Myocyte (in vitro differentiated cells): ENCODE data around the gene AHCTF1. TPM values are rescaled to one million over a fixed set of nuclear protein-coding genes. Genes with fewer than 3 reads are reported as not detected.
"Not testable (repeated sequence)": the region's sequence is repeated elsewhere in the genome, so short reads cannot be mapped to it uniquely, and the experiment has no call there.

Experiments used
- DNase-seq: peaks from one replicate; pipeline ENCODE4 v3.0.0-alpha.2; 2012; ENCODE audit warnings: low read depth
- total RNA-seq: library from RNA; depleted of rRNA; stranded (reverse); fragments of >200 nt; gene quantifications from 2 replicates; pipeline ENCODE4 v1.2.3, GENCODE V29; 2014

Gene AHCTF1
- total RNA-seq, 1 donor from 2014 or later, result 36.8 TPM

DNA sequence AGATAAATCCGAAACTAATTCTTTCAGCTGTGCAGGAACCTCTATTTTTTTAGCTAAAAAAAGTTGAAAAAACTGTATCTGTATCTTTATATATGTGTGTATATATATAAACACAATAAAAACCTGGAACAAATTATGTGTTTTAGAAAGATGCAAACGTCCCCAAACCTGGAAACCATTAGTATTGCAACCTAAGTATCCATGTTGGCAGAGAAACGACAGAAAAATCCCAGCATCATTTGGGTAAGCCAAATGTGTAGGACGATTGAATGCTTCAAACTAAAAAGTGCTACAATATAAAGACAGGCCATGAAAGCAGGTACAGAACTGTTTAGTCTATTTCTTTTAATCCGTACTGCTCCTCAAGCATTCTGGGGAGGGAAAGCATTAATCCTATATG, 87.9 kb downstream of the AHCTF1 start:
- no peak for DNase-seq

DNA sequence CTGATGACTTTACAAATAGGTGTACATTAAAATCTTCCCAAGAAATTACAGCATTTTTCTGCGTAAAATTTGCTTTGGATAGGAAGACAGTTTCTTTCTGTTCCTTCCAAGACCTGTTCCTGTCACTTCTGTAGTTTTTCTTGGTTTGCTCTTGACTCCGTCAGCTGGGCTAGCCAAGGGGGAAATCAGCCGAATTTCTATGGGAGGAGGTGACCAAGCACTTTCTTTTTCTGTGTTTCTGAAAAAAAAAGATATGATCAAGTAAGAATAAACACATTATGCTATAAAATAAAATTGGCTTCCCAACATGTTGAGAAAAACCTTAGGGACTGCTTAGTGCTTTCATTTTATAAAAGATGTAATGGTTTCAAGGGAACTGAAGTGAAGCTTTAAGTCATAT, 91.0 kb downstream of the AHCTF1 start:
- DNase-seq, result not testable (repeated sequence)

- DNase-seq, result no peak
Observed at GRCh38 chr1:246838118-246838456, 93.7 kb downstream of the AHCTF1 start.

DNA sequence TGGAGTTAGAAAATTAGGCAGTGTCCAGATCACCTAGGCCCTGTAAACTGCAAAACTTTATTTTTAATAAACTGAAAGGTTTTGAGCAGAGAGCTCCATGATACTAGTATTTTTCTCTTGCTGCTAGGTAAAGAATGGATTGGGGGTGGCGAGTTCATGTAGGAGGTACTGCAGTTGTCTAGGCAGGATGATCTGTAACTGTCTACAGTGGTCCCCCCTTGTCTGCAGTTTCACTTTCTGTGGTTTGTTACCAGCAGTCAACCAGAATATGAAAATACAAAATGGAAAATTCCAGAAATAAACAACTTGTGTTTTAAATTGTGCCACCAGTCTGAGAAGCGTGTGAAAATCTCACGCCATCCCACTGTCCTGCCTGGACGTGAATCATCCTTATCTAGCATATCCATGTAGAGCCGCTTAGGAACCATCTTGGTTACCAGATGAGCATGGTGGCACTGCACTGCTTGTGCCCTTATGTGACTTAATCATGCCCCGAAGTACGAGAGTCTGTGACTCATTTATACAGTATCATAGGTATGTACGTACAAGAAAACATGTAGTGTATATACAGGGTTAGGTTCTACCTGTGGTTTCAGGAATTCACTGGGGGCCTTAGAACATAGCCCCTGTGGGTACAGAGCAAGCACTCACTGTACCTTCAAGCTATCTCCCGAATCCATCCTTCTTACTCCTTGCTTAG, 94.2 kb downstream of the AHCTF1 start:
- no peak for DNase-seq

DNA sequence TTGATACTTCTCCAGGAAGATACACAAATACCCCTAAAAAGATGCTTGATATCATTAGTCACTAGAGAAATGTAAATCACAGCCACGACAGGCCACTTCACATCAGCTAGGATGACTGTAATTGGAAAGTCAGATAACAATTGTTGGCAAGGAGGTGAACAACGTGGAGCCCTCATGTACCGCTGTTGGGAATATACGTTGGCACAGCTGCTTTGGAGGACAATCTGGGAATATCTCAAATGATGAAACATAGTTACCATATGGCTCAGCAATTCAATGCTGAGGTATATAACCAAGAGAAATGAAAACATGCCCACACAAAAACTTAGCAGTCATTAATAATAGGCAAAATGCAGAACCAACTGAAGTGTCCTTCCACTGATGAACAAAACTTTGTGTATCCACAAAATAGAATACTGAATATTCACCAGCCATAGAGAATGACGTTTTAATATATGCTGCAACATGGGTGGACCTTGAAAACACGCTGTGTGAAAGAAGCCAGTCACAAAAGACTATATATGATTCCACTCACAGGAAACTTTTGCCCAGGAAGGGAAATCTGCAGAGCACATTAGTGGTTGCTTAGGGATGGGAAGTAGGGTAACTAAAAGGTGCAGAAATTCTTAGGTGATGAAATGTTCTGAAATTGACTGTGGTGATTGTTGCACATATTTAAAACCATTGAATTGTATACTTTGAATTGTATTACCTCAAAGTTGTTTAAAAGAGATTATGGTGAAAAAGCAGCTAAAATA, 95.4 kb downstream of the AHCTF1 start:
- no peak for DNase-seq

DNA sequence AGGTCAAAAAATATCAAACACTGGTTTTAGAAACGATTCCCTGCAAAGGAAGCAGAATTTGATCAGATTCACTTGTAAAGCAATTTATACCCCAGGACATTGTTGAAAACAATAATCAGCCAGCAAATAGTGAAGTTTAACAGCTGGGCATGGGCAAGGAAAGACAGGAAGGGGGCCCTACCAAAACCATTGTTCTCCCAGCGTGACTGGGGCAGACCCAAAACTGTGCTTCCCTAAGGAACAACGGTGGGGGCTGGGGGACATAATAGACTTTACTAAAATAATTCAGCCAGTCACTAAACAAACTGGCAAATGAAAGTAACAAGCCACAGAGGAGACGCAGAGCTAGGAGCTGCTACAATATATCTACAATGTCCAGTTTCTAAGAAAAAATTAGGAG, 100.2 kb downstream of the AHCTF1 start:
- DNase-seq, result no peak

GRCh38 chr1:246828818-246829217, 102.9 kb downstream of the AHCTF1 start:
- DNase-seq, result no peak

- no peak for DNase-seq
Observed at GRCh38 chr1:246827396-246827795, 104.4 kb downstream of the AHCTF1 start.

DNA sequence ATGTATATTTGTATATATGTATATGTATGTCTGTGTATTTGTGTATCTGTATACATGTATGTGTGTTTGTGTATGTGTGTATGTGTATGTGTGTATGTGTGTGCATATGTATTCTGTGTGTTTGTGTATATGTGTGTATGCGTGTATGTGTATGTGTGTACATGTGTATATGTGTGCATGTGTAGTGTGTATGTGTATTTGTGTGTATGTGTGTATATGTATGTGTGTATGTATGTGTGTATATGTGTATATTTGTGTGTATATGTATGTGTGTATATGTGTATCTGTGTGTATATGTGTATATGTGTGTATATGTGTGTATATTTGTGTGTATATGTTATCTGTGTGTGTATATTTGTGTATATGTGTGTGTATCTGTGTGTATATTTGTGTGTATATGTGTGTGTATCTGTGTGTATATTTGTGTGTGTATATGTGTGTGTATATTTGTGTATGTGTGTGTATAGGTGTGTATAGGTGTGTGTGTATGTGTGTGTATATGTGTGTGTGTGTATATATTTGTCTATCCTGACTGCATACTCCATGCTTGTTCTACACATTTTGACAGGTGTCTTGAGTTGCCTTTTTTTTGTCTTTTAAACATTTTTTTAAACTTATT, 106.1 kb downstream of the AHCTF1 start:
- DNase-seq, result no peak

DNA sequence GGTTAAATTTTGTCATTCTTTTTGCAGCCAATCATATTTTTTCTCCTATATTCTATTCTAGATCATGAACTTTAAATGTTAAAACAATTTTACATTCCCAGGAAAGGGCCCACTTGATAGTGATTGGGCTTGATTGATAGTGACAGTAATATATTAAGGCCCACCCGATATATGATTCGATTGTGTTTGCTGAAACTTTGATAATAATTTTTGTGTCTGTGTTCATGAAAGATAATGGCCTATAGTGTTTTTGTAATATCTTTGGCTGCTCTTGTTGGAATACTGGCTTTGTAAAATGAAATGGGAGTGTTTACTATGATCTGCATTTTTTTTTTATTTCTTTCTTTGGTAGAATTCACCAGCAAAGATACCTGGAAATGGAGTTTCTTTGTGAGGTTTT, 107.2 kb downstream of the AHCTF1 start:
- DNase-seq, result no peak

- DNase-seq, result not testable (repeated sequence)
Observed at GRCh38 chr1:246822154-246822553, 109.6 kb downstream of the AHCTF1 start.

DNA sequence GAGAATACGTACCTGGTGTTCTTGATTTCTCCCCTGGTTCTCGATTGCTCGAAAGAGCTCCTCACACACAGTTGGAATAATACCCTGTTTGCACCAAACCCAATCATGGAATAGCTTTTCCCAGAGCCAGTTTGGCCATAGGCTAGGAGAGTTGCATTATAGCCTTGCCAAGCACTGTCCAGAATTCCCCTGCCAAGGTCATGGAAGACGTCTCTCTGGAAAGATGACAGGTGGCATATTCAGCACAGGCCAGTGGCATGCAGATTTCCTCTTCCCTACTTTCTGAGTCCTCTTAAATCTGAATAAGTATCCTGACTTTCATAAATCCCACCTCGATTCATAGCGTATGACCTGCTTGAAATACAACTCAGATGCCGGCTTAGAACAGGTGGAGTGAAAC, 111.1 kb downstream of the AHCTF1 start:
- DNase-seq, result no peak

DNA sequence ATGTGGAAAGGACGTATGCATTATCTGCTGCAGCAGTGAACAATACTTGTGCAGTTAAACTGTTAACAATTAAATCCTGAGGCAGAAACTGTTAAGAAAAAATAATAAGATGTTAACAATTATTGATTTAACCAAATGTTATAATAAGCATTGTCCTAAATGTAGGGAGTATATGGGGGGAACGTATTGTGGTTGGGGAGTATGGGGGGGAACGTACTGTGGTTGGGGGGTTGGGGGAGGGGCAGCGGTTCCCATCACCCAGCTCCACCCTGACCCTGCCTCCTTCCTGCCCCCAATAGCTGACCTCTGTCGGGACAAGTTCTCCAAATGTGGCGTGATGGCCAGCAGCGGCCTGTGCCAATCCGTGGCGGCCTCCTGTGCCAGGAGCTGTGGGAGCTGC, 114.0 kb downstream of the AHCTF1 start:
- DNase-seq, result not testable (repeated sequence)

- no peak for DNase-seq
Observed at GRCh38 chr1:246815693-246816270, 116.0 kb downstream of the AHCTF1 start.

DNA sequence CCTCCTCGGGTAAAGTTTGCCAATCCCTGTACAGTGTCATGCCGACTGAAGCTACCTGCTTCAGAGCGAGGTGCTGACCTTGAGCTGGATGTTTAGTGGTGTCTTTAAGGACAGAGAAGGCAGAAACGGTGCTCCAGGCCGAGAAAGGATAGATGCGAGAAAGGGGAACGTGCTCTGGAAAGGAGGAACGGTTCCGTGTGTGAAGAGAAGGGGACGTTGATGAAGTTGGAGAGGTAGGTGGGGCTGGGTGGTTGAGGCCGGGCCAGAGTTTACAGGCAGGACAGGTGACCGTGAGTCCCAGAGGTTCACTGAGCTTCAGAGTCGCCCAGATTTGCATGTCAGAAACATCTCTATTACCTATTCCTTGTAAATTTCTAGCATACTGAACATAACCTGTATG, 116.9 kb downstream of the AHCTF1 start:
- DNase-seq, result no peak

- DNase-seq, result not testable (repeated sequence)
Observed at GRCh38 chr1:246813325-246813724, 118.4 kb downstream of the AHCTF1 start.

DNA sequence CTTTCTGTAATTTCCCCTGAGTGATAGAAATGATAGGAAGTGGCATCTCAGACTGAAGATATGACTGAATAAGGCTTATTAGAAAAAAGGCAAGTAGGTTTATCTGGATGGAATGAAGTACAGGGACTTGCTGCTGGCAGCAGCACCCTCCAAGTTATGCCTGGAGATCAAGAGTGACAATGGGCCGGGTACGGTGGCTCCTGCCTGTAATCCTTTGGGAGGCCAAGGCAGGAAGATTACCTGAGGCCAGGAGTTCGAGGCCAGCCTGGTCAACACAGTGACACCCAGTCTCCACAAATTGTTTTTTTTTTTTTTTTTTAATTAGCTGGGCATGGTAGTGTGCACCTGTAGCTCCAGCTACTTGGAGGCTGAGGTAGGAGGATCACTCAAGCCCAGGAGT, 119.8 kb downstream of the AHCTF1 start:
- no peak for DNase-seq

DNA sequence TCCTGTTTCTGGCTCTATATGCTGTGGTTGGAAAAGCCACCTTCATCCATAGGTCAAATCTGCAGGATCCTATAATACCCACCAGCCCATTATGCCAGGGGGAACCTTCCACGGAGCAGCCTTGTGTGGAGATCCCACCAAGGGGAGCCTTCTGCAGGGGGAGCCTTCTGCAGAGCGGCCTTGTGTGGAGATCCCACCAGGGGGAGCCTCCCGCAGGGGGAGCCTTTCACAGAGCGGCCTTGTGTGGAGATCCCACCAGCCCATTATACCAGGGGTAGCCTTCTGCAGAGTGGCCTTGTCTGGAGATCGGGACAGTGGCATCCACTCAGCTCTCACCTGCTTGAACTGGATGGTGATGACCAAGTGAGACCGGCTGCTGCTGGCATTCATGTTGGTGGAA, 122.3 kb downstream of the AHCTF1 start:
- no peak for DNase-seq

DNA sequence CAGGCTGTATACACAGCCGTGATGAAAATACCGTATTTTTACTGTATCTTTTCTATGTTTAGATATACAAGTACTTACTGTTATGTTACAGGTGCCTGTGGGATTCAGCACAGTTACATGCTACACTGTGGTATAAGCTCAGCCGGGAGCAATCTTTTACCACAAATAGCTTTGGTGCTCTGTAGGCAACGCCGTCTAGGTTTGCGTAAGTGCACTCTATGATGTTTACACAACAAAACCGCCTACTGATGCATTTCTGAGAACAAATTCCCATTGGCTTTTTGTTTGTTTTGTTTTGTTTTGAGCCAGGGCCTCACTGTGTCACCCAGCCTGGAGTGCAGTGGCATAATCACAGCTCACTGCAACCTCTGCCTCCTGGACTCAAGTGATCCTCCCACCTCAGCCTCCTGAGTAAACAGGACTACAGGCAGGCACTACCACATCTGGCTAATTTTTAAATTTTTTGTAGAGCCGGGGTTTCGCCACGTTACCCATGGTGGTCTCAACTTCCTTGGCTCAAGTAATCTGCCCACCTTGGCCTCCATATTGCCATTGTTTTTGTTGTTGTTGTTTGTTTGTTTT, 126.5 kb downstream of the AHCTF1 start:
- DNase-seq, result no peak

DNA sequence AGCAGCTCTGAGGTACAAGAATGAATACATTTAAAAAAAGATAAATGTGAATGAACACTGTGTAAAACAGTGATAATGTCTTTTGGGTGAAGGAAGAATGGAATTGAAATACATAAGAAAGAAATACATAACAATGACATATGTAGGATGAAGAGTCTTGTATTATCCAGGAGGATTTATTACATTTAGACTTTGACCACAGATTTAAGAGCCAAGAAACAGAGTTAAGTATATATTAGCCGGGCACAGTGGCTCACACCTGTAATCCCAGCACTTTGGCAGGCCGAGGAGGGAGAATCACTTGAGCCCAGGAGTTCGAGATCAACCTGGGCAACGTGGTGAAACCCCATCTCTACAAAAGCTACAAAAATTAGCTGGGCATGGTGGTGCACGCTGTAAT, 127.9 kb downstream of the AHCTF1 start:
- DNase-seq, result no peak

DNA sequence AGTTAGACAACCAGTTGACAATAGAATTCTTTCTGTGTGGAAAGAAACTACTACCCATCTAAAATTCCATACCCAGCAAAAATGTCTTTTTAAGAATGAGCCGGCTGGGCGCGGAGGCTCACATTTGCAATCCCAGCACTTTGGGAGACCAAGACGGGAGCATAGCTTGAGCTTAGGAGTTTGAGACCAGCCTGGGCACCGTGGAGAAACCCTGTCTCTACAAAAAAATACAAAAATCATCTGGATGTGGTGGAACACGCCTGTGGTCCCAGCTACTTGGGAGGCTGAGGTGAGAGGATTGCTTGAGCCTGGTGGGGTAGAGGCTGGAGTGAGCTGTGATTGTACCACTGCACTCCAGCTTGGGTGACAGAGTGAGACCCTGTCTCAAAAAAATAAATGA, 128.4 kb downstream of the AHCTF1 start:
- DNase-seq, result no peak
